ENCODE measurements around the gene EXOC3L1. TPM values are rescaled to one million over a fixed set of nuclear protein-coding genes. Genes with fewer than 3 reads are reported as not detected.

The EXOC3L1 gene
- total and polyA plus RNA-seq, 2 of the 13 experiments (the other 11 are each of a cell fraction or from before 2014, with no cell fraction given) = 0.12 TPM; not detected in 1

- TF ChIP-seq ZNF280B (CRISPR knock-in tag; IDR thresholded peaks at IDR 0.05; ENCODE audit: borderline replicate concordance) (peak; percentile 37; the same call in 1 of the 2 replicates), ZNF891 (CRISPR knock-in tag; IDR thresholded peaks at IDR 0.05) (peak; percentile 78), RBM39 (IDR thresholded peaks at IDR 0.05; ENCODE audit: low read depth, low read length, poor library complexity, severe bottlenecking) (peak; percentile 77), ZNF33A (CRISPR knock-in tag; IDR thresholded peaks at IDR 0.05; ENCODE audit: borderline replicate concordance) (no peak), ATF1 (CRISPR knock-in tag; IDR thresholded peaks at IDR 0.05) (peak; percentile 100), SSRP1 (CRISPR knock-in tag; IDR thresholded peaks at IDR 0.05) (no peak), SIN3B (IDR thresholded peaks at IDR 0.05; ENCODE audit: low read length) (peak; percentile 99), HNRNPLL (IDR thresholded peaks at IDR 0.05; ENCODE audit: low read depth, low read length, poor library complexity, severe bottlenecking) (peak; percentile 81), NFATC3 (CRISPR knock-in tag; IDR thresholded peaks at IDR 0.05) (no peak), ZHX2 (IDR thresholded peaks at IDR 0.05; ENCODE audit: low read depth) (peak; percentile 96), ZHX2 (CRISPR knock-in tag; IDR thresholded peaks at IDR 0.05; ENCODE audit: borderline replicate concordance) (no peak), NCOA1 (CRISPR knock-in tag; IDR thresholded peaks at IDR 0.05) (no peak)
- TF ChIP-seq, protein P1, sequence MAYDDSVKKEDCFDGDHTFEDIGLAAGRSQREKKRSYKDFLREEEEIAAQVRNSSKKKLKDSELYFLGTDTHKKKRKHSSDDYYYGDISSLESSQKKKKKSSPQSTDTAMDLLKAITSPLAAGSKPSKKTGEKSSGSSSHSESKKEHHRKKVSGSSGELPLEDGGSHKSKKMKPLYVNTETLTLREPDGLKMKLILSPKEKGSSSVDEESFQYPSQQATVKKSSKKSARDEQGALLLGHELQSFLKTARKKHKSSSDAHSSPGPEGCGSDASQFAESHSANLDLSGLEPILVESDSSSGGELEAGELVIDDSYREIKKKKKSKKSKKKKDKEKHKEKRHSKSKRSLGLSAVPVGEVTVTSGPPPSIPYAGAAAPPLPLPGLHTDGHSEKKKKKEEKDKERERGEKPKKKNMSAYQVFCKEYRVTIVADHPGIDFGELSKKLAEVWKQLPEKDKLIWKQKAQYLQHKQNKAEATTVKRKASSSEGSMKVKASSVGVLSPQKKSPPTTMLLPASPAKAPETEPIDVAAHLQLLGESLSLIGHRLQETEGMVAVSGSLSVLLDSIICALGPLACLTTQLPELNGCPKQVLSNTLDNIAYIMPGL (CRISPR knock-in tag; IDR thresholded peaks at IDR 0.05; ENCODE audit: borderline replicate concordance in 1 of 2, low read depth in 1 of 2) = peak; percentile 93 to 95; a peak in 3 of 4 replicates
- TF ChIP-seq, protein P2, sequence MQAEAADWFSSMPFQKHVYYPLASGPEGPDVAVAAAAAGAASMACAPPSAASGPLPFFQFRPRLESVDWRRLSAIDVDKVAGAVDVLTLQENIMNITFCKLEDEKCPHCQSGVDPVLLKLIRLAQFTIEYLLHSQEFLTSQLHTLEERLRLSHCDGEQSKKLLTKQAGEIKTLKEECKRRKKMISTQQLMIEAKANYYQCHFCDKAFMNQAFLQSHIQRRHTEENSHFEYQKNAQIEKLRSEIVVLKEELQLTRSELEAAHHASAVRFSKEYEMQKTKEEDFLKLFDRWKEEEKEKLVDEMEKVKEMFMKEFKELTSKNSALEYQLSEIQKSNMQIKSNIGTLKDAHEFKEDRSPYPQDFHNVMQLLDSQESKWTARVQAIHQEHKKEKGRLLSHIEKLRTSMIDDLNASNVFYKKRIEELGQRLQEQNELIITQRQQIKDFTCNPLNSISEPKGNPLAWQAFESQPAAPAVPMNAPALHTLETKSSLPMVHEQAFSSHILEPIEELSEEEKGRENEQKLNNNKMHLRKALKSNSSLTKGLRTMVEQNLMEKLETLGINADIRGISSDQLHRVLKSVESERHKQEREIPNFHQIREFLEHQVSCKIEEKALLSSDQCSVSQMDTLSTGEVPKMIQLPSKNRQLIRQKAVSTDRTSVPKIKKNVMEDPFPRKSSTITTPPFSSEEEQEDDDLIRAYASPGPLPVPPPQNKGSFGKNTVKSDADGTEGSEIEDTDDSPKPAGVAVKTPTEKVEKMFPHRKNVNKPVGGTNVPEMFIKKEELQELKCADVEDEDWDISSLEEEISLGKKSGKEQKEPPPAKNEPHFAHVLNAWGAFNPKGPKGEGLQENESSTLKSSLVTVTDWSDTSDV (CRISPR knock-in tag; IDR thresholded peaks at IDR 0.05) = peak; percentile 47; the same call in 1 of the 2 replicates
- TF ChIP-seq, protein P3, sequence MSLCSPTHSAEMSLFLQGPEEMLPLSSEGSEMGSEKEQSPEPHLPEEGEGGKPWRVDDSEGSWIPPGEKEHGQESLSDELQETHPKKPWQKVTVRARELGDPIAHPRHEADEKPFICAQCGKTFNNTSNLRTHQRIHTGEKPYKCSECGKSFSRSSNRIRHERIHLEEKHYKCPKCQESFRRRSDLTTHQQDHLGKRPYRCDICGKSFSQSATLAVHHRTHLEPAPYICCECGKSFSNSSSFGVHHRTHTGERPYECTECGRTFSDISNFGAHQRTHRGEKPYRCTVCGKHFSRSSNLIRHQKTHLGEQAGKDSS (CRISPR knock-in tag; IDR thresholded peaks at IDR 0.05; ENCODE audit: borderline replicate concordance, low read depth) = peak; percentile 77; the same call in 1 of the 2 replicates
These were observed 37.0 kb upstream of the EXOC3L1 start, which contains the start of gene TMEM208 (continued) for GRCh38 chr16:67226804-67227566.

Measured in HepG2 (cell line).